ENCODE results near the gene DTX3L.

DNA sequence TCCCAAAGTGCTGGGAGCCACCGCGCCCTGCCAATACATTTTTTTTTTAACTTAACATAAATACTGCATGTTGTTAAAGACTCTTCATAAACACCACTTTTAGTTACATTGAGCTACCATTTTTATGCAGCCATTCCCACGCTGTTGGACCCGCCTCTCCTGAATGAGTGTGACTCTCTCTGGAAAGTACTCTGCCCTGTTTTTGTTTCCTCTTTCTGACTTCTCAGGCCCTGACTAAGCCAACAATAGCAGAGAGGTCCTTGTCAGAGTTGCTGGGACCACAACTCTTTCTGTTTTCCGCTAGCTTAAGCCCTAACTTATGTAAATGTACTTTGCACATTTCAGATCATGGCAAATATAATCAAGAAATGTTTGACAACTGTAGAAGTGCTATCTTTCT is 48.6 kb downstream of the DTX3L start:
- no peak for TF ChIP-seq POLR2AphosphoS5 (IDR thresholded peaks at IDR 0.05)
- no peak for TF ChIP-seq EP300 (IDR thresholded peaks at IDR 0.05)
- TF ChIP-seq, protein P1, sequence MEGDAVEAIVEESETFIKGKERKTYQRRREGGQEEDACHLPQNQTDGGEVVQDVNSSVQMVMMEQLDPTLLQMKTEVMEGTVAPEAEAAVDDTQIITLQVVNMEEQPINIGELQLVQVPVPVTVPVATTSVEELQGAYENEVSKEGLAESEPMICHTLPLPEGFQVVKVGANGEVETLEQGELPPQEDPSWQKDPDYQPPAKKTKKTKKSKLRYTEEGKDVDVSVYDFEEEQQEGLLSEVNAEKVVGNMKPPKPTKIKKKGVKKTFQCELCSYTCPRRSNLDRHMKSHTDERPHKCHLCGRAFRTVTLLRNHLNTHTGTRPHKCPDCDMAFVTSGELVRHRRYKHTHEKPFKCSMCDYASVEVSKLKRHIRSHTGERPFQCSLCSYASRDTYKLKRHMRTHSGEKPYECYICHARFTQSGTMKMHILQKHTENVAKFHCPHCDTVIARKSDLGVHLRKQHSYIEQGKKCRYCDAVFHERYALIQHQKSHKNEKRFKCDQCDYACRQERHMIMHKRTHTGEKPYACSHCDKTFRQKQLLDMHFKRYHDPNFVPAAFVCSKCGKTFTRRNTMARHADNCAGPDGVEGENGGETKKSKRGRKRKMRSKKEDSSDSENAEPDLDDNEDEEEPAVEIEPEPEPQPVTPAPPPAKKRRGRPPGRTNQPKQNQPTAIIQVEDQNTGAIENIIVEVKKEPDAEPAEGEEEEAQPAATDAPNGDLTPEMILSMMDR (IDR thresholded peaks at IDR 0.05), result no peak
